PC-9 (cell line): Measurements from ENCODE around the gene ASB1. TPM values are rescaled to one million over a fixed set of nuclear protein-coding genes. Genes with fewer than 3 reads are reported as not detected.

Experiments
- BruUV-seq: library from RNA; stranded (reverse); fragments of 400-500 nt; replicated peaks from 2 replicates; lab custom pipeline; 2021; lab: Mats Ljungman, UMichigan
- CTCF ChIA-PET: fragments of 300-600 bp; sonication (Branson Sonifier 250); formaldehyde crosslinking; loops from one replicate; lab custom pipeline; 2022; ENCODE audit warnings: antibody characterized with exemption; lab: Charles Lee
- POLR2A ChIA-PET: fragments of 300-600 bp; sonication (Branson Sonifier 250); formaldehyde crosslinking; loops from one replicate; lab custom pipeline; 2022; ENCODE audit warnings: antibody characterized with exemption; ENCODE audit not compliant: unreplicated experiment; lab: Charles Lee
- DNase-seq, 2 experiments: peaks; one replicate each; pipeline versions ENCODE4 v3.0.0 to v3.0.0-alpha.2; 2015 to 2022; ENCODE audit warnings: mixed read lengths in 1 of 2
- H2AFZ ChIP-seq: fragments of 200-600 bp; sonication (generic); 2 replicates; pipeline ENCODE4 v1.8.1; 2017; ENCODE audit warnings: antibody characterized with exemption
- H3F3A ChIP-seq: fragments of 200-600 bp; sonication (generic); 2 replicates; pipeline ENCODE4 v1.8.1; 2017; ENCODE audit warnings: antibody characterized with exemption, mild to moderate bottlenecking, low read depth; ENCODE audit not compliant: insufficient read depth
- H3K27ac ChIP-seq: fragments of 200-600 bp; sonication (generic); 2 replicates; pipeline ENCODE4 v1.6.1; 2016; ENCODE audit warnings: mixed run types
- H3K27me3 ChIP-seq: fragments of 200-600 bp; sonication (generic); 2 replicates; pipeline ENCODE4 v1.6.1; 2016; ENCODE audit warnings: low read depth, mixed run types; ENCODE audit not compliant: insufficient read depth
- H3K36me3 ChIP-seq: fragments of 200-600 bp; sonication (generic); 2 replicates; pipeline ENCODE4 v1.6.1; 2016; ENCODE audit warnings: low read depth, mixed run types
- H3K4me1 ChIP-seq: fragments of 200-600 bp; sonication (generic); replicated peaks from 2 replicates; pipeline ENCODE4 v1.6.1; 2016; ENCODE audit warnings: mixed run types; ENCODE audit not compliant: insufficient read depth
- H3K4me2 ChIP-seq: fragments of 200-600 bp; sonication (generic); 2 replicates; pipeline ENCODE4 v1.6.1; 2017; ENCODE audit warnings: mixed run types
- H3K4me3 ChIP-seq: fragments of 200-600 bp; sonication (generic); 2 replicates; pipeline ENCODE4 v1.6.1; 2016; ENCODE audit warnings: mixed run types
- H3K79me2 ChIP-seq: fragments of 200-600 bp; sonication (generic); 2 replicates; pipeline ENCODE4 v1.6.1; 2017; ENCODE audit warnings: low read depth, mixed run types
- H3K9me2 ChIP-seq: fragments of 200-600 bp; sonication (generic); 2 replicates; pipeline ENCODE4 v1.8.1; 2017; ENCODE audit warnings: mild to moderate bottlenecking; ENCODE audit not compliant: insufficient read depth
- H3K9me3 ChIP-seq: fragments of 200-600 bp; sonication (generic); 2 replicates; pipeline ENCODE4 v1.8.1; 2016; ENCODE audit warnings: low read depth; ENCODE audit not compliant: insufficient read depth
- H4K20me1 ChIP-seq: fragments of 200-600 bp; sonication (generic); 2 replicates; pipeline ENCODE4 v1.8.1; 2017; ENCODE audit not compliant: insufficient read depth
- CTCF ChIP-seq: fragments of 200-600 bp; sonication (generic); conservative IDR thresholded peaks from 2 replicates; pipeline ENCODE4 v1.6.1; 2017; ENCODE audit warnings: mixed run types, antibody characterized with exemption, mild to moderate bottlenecking, moderate library complexity
- EZH2 ChIP-seq: fragments of 200-600 bp; sonication (generic); IDR thresholded peaks from 2 replicates; pipeline ENCODE4 v1.8.0; 2017; ENCODE audit warnings: antibody characterized with exemption, low read depth
- intact Hi-C: fragments of 100-400 bp; cut with micrococcal nuclease; formaldehyde crosslinking; loops from one replicate; pipeline ENCODE4 v1.10.0; 2022; ENCODE audit not compliant: unreplicated experiment
- total RNA-seq: library from RNA; stranded (reverse); gene quantifications from 2 replicates; pipeline ENCODE4 v1.2.3, GENCODE V29; 2021

Gene ASB1
- total RNA-seq, 1 experiment from 2014 or later, result 56.7 TPM

GRCh38 chr2:238453842-238454241 lies 27.1 kb downstream of the ASB1 start:
- Histone ChIP-seq H3K27me3 (peaks cover 27% of the 10 kb centered on the region), H3K4me3 (no peak overlapping the region), H3K9me3 (peaks cover 4% of the 10 kb centered on the region; the same call in 1 of the 2 replicates), H3K36me3 (0 out of 2 replicates have a peak, but pooled peaks cover 9% of the 10 kb centered on the region), H4K20me1 (peaks cover 21% of the 10 kb centered on the region), H3K9me2 (no peaks in the 10 kb centered on the region), H3K27ac (no peak overlapping the region), H3K79me2 (no peaks in the 10 kb centered on the region), H3F3A (peaks cover 6% of the 10 kb centered on the region; the same call in 1 of the 2 replicates), H2AFZ (no peak overlapping the region), H3K4me2 (no peak overlapping the region), H3K4me1 (no peaks in the 10 kb centered on the region)
- TF ChIP-seq CTCF (no peak), EZH2 (no peak)
- CTCF ChIA-PET, result no interaction called here
- DNase-seq, result no peak
- intact Hi-C loops, result no loop called here
- POLR2A ChIA-PET, result no interaction called here
- BruUV-seq, result no TSS peak

GRCh38 chr2:238456449-238456848 lies 29.7 kb downstream of the ASB1 start:
- no peaks in the 10 kb centered on the region for H3K9me2 ChIP-seq
- intact Hi-C loops, result no loop called here
- H3K4me1 ChIP-seq, result no peaks in the 10 kb centered on the region
- 0 out of 2 replicates have a peak, but pooled peaks cover 6% of the 10 kb centered on the region for H3K36me3 ChIP-seq
- H3K27ac ChIP-seq, result no peak overlapping the region
- no peak overlapping the region for H2AFZ ChIP-seq
- H3K9me3 ChIP-seq, result peaks cover 4% of the 10 kb centered on the region; the same call in 1 of the 2 replicates
- H3K79me2 ChIP-seq, result no peaks in the 10 kb centered on the region
- BruUV-seq, result no TSS peak
- H3K4me3 ChIP-seq, result no peak overlapping the region
- TF ChIP-seq EZH2, result no peak
- TF ChIP-seq CTCF, result no peak
- no peak for DNase-seq
- H4K20me1 ChIP-seq, result peaks cover 2% of the 10 kb centered on the region; the same call in 1 of the 2 replicates
- H3K4me2 ChIP-seq, result no peak overlapping the region
- peaks cover 6% of the 10 kb centered on the region; the same call in 1 of the 2 replicates for H3F3A ChIP-seq
- H3K27me3 ChIP-seq, result peaks cover 47% of the 10 kb centered on the region
- ChIA-PET POLR2A (no interaction called here), CTCF (no interaction called here)

- Histone ChIP-seq H4K20me1 (no peaks in the 10 kb centered on the region), H3K79me2 (no peaks in the 10 kb centered on the region), H3K4me1 (no peaks in the 10 kb centered on the region), H3K36me3 (0 out of 2 replicates have a peak, but pooled peaks cover 2% of the 10 kb centered on the region), H3K4me3 (no peak overlapping the region), H3F3A (peaks cover 5% of the 10 kb centered on the region; the same call in 1 of the 2 replicates), H3K4me2 (no peak overlapping the region), H3K27me3 (peaks cover 47% of the 10 kb centered on the region), H3K9me2 (no peaks in the 10 kb centered on the region), H3K9me3 (peaks cover 4% of the 10 kb centered on the region; the same call in 1 of the 2 replicates), H2AFZ (no peak overlapping the region), H3K27ac (no peak overlapping the region)
- ChIA-PET POLR2A (no interaction called here), CTCF (no interaction called here)
- intact Hi-C loops, result no loop called here
- no TSS peak for BruUV-seq
- TF ChIP-seq EZH2 (no peak), CTCF (no peak)
- no peak for DNase-seq
These were observed 30.5 kb downstream of the ASB1 start for GRCh38 chr2:238456970-238457926.
